ENCODE data around the gene TLX3. TPM values are rescaled to one million over a fixed set of nuclear protein-coding genes. Genes with fewer than 3 reads are reported as not detected.

Gene TLX3
- total RNA-seq, 1 donor from 2014 or later: not detected

DNA sequence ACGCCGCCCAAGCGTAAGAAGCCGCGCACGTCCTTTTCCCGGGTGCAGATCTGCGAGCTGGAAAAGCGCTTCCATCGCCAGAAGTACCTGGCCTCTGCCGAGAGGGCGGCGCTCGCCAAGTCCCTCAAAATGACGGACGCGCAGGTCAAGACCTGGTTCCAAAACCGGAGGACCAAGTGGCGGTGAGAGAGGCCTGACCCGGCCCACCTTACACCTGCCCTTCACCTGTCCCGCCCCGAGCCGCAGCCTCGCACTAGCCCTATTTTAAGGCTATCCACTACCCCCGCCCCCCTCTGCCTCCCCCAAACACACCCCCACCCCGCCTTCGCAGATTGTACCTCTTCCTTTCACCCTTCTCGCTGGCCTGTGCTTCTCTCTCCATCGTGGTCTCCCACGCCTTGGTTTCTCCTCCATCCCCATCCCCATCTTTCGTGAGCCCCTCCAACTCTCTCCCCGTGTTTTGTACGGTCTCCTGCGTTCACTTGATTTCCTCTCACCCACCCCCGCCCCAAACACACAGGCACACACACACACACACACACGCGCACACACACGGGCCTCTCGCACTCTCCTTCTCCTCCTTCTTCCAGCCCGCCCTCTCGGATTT, 1.3 kb downstream of the TLX3 start:
- Mint-ChIP-seq H3K36me3 (ENCODE audit: low read depth) (peaks cover 5% of the 10 kb centered on the region), H3K4me1 (ENCODE audit: low read depth) (peaks cover 31% of the 10 kb centered on the region), H3K9me3 (ENCODE audit: low read depth) (no peaks in the 10 kb centered on the region), H3K27me3 (ENCODE audit: low read depth) (peaks cover 71% of the 10 kb centered on the region), H3K4me3 (ENCODE audit: unreplicated experiment) (peak overlapping the region; percentile 36), H3K27ac (ENCODE audit: unreplicated experiment) (no peak overlapping the region)
- no peak for DNase-seq (ENCODE audit: low spot score)
- TF ChIP-seq, protein P1, sequence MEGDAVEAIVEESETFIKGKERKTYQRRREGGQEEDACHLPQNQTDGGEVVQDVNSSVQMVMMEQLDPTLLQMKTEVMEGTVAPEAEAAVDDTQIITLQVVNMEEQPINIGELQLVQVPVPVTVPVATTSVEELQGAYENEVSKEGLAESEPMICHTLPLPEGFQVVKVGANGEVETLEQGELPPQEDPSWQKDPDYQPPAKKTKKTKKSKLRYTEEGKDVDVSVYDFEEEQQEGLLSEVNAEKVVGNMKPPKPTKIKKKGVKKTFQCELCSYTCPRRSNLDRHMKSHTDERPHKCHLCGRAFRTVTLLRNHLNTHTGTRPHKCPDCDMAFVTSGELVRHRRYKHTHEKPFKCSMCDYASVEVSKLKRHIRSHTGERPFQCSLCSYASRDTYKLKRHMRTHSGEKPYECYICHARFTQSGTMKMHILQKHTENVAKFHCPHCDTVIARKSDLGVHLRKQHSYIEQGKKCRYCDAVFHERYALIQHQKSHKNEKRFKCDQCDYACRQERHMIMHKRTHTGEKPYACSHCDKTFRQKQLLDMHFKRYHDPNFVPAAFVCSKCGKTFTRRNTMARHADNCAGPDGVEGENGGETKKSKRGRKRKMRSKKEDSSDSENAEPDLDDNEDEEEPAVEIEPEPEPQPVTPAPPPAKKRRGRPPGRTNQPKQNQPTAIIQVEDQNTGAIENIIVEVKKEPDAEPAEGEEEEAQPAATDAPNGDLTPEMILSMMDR (IDR thresholded peaks at IDR 0.05): peak; percentile 61

DNA sequence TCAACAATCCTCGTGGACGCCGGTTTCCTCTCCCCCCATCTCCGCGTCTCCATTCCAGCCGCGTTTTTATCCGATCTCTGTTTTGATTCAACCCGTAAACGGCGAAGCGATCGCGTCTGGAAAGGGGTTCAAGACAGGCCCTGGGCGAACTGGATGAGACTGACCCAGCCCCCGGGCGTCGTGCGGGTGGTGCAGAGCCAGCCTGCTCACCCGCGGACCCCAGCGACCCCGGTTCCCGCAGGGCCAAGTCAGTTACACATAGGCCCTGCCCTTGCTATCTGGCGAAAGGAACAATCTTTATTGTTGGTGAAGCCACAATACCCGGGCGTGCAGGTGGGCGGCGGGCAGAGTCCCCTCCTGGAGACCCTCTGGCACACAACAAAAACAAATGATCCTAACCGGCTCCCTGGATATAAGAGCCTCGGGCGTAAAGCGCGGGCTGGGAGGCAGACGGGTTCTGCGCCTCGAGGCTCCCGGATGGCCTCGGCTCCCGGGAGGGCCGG, 1.8 kb downstream of the TLX3 start:
- Mint-ChIP-seq H3K4me1 (ENCODE audit: low read depth) (peaks cover 32% of the 10 kb centered on the region), H3K9me3 (ENCODE audit: low read depth) (no peaks in the 10 kb centered on the region), H3K36me3 (ENCODE audit: low read depth) (peaks cover 5% of the 10 kb centered on the region), H3K27ac (ENCODE audit: unreplicated experiment) (no peak overlapping the region), H3K4me3 (ENCODE audit: unreplicated experiment) (peak overlapping the region; percentile 36), H3K27me3 (ENCODE audit: low read depth) (peaks cover 69% of the 10 kb centered on the region)
- TF ChIP-seq, protein P1 (IDR thresholded peaks at IDR 0.05): no peak
- DNase-seq (ENCODE audit: low spot score): no peak

DNA sequence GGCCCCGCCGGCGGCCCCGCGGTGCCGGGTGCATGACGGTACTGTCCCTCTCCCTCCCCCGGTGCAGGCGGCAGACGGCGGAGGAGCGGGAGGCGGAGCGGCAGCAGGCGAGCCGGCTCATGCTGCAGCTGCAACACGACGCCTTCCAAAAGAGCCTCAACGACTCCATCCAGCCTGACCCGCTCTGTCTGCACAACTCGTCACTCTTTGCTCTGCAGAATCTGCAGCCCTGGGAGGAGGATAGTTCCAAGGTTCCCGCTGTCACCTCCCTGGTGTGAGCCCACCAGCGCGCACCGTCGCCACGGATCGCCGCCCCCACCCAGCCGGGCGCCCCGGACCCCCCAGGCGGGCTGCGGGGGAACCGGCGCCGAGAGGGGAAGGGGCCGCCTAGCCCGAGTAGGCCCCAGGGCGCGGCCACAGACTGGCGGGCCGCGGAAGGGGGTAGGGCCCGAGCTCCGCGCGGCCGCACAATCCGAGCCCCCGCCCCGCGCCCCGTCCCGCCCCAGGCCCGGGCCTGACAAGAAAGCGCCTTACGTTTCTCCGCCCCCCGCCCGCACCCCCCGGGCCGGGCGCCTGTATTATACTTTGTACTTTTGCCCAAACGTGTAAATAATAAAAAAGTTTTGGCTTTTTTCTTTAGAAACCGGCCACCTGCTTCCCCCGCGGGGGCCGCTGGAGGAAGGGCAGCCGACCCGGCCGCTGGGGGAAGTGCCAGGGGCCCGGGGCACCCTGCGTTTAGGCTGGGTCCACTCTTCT, 2.5 kb downstream of the TLX3 start:
- Mint-ChIP-seq H3K36me3 (ENCODE audit: low read depth) (peaks cover 5% of the 10 kb centered on the region), H3K27me3 (ENCODE audit: low read depth) (peaks cover 68% of the 10 kb centered on the region), H3K4me1 (ENCODE audit: low read depth) (peaks cover 36% of the 10 kb centered on the region), H3K9me3 (ENCODE audit: low read depth) (no peaks in the 10 kb centered on the region), H3K4me3 (ENCODE audit: unreplicated experiment) (no peak overlapping the region), H3K27ac (ENCODE audit: unreplicated experiment) (no peak overlapping the region)
- no peak for DNase-seq (ENCODE audit: low spot score)
- TF ChIP-seq, protein P1 (IDR thresholded peaks at IDR 0.05): no peak

DNA sequence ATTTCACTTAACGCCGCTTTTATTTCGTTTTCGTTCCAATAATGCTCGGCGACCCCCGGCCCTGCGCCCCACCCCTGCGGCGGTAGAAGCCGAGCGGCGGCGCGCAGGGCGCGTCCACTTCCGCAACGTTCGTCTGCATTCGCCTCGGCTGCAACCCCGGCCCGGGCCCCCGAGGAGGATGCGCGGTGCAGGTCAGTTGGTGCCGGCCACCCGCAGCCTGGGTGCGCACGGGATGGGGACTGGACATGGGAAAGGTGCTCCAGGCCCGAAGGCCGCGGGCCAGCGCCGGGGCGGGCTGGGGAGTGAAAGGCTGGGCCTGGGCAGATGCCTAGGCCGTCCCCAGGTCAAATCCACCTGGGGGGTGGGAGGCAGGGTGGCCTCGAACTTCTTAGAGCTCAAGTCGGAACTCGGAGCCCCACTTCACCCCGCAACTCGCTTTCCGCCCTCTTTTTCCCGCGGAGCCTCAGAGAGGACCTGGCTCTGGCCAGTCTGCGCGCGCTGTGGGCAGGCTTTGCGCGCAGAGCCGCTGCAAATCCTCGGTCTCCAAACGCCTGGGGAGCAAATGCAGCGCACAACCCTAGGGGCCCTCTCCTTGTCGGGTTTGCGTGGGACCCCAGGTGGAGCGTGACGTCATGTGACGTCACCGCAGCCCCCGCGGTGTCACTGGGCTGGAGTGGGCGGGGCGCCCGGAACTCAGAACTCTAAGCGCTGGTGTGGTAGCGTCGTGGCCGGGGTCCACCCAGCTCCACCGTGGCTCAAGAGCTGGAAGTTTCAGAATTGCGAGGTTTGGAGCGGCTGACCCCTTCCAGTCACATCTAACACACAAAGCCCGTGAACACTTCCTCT, 3.3 kb downstream of the TLX3 start:
- peaks cover 70% of the 10 kb centered on the region for H3K27me3 Mint-ChIP-seq (ENCODE audit: low read depth)
- H3K27ac Mint-ChIP-seq (ENCODE audit: unreplicated experiment): no peak overlapping the region
- peak overlapping the region; percentile 36 for H3K4me3 Mint-ChIP-seq (ENCODE audit: unreplicated experiment)
- peaks cover 5% of the 10 kb centered on the region for H3K36me3 Mint-ChIP-seq (ENCODE audit: low read depth)
- no peak for DNase-seq (ENCODE audit: low spot score)
- TF ChIP-seq, protein P1 (IDR thresholded peaks at IDR 0.05): no peak
- peaks cover 36% of the 10 kb centered on the region for H3K4me1 Mint-ChIP-seq (ENCODE audit: low read depth)
- H3K9me3 Mint-ChIP-seq (ENCODE audit: low read depth): no peaks in the 10 kb centered on the region

Measured in chondrocyte (in vitro differentiated cells).